Esophagus squamous epithelium (tissue), 4 donors: ENCODE results near the gene CTNNBIP1.

Source experiments
- CTCF ChIP-seq, 6 experiments: fragments of 450-650 bp in 4 of 6; fragments of 200-600 bp in 2 of 6; sonication (generic) in 2 of 6; IDR thresholded peaks; one replicate each; pipeline ENCODE4 v1.5.1; 2016 to 2019; ENCODE audit warnings: antibody characterized with exemption in 6 of 6, mild to moderate bottlenecking in 4 of 6, moderate library complexity in 4 of 6
- POLR2A ChIP-seq, 4 donors: fragments of 450-650 bp; IDR thresholded peaks; one replicate each; pipeline ENCODE4 v1.6.1; 2017; ENCODE audit warnings: antibody characterized with exemption in 4 of 4, mild to moderate bottlenecking in 4 of 4, moderate library complexity in 3 of 4

DNA sequence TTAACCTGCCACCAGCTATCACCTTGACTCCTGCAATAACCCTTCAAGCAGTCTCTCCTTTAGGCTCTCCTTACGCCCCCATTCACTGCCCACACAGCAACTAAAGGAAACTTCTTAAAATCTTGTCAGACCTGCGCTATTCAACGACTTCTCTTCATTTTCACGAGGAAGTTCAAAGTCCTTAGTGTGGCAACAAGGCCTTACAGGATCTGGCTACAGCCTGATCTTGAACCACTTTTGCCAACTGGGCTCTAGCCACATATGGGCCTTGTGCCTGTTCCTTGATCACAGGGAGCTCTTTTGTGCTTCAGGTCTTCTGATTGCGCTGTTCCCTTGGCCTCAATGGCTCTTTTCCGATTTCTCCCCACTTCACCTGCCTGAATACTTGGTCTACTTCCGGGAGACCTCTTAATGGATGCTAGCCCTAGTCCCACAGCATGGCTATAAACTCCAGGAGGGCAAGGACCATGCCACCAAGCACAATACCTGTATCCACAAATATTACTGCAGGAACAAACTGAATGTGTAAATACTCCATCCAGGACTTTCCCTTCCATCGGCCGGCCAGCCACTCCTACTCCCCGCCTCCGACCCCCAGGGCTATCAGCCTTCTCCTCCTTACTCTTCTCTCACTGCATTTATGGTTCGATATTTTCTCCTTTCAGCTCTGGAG is 2.3 kb upstream of the CTNNBIP1 start:
- TF ChIP-seq CTCF (IDR thresholded peaks at IDR 0.05) (no peak), POLR2A (IDR thresholded peaks at IDR 0.05) (no peak)
